Measurements from ENCODE around the gene TMEM192.
"Not testable (repeated sequence)": the region's sequence is repeated elsewhere in the genome, so short reads cannot be mapped to it uniquely, and the experiment has no call there.

Gene TMEM192

DNA sequence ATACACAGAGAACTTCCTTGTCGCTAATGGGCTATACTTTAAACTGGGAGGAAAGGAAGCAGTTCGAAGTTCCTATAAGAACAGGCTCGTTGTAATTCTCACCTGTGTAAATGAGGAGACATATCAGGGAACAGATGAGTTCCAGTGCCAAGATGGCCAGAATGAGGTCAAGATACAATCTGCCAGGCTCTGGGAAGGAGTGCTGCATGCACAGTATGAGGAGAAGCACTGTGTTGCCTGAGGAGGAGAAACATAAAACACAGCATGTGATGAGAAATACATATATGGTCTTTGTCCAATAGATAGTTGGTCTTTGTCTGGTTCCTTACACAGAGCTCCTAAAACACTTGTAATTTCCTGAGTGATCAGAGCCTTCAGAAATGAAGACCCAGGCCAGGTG, 24.3 kb downstream of the TMEM192 start:
- DNase-seq = no peak

DNA sequence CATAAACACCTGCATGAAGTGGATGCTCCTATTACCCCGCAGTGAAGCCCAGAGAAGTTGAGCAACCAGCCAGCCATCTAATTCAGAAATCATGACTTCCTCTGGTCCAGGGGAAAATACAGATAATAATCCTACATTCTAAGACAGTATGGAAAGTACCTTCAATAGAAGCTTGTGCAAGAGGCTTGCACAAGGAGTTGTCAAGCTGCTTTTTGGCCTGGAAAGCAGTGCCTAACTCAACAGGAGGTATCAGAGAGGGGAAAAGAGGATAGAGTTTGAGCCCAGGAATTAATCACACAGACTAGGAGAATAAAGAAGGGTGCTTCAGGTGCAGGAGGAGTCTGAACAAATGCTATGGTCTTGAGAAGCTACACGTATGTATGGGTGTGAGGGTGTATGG, 26.7 kb downstream of the TMEM192 start:
- DNase-seq = peak; percentile 12

DNA sequence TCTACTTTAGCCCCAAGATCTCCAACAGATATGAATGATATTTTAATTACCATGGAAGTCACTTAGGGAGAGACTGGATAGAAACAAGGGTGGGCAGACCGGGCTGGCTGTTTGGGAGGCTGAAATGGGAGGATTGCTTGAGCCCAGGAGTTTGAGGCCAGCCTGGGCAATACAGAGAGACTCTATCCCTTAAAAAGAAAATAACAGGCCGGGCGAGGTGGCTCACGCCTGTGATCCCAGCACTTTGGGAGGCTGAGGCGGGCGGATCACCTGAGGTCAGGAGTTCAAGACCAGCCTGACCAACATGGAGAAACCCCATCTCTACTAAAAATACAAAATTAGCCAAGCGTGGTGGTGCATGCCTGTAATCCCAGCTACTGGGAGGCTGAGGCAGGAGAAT, 27.9 kb downstream of the TMEM192 start:
- DNase-seq = not testable (repeated sequence)

DNA sequence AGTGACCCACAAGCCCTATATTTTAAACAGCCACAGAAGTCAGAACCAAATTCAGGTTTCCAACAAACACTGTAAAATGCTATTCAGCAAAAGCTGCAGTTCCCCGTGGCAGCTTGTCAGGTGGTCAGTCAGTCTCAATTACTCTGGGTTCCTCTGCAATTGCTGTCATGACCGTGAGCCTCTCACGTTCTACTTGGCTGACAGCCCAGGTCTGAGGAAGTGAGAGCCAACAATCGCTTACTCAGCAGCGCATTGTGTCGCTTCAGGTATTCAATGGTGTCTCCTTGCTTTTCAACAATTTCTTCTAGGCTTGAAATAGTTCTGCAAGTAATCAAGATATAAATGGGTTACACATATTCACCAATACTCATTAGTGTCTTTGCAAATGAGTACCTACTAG, 33.2 kb downstream of the TMEM192 start:
- peak; percentile 21 for DNase-seq

DNA sequence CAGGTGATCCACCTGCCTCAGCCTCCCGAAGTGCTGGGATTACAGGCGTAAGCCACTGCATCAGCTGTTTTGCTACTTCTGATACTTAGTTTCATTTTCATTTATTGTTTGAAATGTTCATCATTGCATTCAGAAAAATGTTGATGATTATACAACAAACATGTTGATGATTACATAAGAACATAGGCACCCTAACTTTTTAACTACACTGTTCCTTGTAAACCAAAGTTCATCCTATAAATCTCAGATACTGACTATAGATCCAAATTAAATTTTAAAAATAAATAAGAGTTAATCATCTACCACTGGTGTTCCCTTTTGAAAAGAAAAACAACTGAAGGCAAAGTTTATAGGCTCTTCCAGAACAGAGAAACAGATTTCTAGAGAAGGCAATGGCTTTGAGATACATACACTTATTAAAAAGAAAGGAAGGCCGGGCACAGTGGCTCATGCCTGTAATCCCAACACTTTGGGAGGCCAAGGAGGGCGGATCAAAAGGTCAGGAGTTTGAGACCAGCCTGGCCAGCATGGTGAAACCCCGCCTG, 35.6 kb downstream of the TMEM192 start:
- DNase-seq = no peak

DNA sequence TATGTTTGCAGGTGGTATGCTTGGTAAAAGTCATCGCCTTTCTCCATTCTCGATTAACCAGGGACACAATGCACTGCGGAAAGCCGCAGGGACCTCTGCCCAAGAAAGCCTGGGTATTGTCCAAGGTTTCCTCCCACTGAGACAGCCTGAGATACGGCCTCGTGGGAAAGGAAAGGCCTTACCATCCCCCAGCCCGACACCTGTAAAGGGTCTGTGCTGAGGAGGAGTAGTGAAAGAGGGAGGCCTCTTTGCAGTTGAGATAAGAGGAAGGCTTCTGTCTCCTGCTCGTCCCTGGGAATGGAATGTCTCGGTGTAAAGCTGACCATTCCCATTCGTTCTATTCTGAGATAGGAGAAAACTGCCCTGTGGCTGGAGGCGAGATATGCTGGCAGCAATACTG, 39.3 kb downstream of the TMEM192 start:
- not testable (repeated sequence) for DNase-seq

DNA sequence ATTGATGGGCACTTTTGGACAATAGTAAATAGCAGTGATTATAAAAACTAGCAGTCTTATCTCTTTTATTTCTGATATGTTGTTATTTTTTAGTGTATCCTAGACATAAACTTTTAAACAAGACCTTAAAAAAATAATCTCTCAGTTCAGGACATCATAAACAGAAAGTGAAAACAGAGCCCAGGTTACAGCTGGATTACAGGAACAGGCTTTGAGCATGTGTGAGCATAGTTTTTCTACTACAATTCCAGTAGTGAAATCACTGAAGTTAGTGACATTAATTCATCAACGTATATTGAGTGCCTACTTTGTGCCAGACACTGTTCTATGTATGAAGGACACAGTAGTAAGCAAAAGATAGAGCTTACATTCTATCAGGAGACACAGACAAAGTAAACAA, 42.1 kb downstream of the TMEM192 start:
- no peak for DNase-seq

DNA sequence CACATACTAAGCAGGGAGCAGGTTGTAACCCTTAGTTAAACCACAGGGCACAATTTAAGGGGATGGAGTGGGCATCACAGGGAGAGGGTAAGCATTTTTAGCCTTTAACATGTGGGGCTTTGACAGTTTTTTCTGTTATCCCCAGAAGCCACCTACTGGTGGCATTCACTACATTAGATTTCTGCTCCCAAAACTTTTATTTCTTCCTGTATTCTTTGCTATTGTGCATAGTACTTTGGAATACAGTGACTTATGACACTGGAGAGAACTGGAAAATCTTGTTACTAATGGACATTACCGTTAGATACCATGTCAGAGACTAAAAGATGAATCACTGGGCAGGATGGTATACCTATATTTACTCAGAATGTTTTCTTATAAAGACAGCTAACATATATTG, 51.7 kb downstream of the TMEM192 start:
- DNase-seq = no peak

DNA sequence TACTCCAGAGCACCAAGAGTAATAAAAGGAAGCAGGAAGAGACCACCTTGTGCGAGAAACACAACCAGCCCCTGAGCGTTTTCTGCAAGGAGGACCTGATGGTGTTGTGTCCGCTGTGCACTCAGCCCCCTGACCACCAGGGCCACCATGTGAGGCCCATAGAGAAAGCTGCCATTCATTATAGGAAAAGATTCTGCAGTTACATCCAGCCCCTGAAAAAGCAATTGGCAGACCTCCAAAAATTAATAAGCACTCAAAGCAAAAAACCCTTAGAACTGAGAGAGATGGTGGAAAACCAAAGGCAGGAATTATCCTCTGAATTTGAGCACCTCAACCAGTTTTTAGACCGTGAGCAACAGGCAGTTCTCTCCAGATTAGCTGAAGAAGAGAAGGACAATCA, 53.3 kb downstream of the TMEM192 start:
- no peak for DNase-seq

DNA sequence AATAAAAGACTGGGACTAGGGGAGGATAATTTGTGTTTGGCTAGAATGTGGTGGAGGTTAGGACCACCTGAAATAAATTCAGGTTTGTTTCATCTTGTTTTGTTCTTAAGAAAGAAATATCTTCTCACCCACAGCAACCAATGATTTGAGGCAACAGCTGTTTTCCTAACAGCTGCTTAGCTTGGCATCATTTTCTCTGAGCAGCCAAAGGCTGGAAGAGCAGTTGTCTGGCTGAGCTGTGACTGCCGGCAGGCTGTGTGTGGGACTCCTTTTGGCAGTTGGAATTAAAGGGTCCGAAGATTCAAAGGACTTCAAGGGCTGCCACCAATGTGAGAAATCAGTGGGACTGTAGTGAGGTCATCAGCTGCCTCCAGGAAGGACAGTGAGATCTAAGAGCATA, 54.0 kb downstream of the TMEM192 start:
- no peak for DNase-seq

DNA sequence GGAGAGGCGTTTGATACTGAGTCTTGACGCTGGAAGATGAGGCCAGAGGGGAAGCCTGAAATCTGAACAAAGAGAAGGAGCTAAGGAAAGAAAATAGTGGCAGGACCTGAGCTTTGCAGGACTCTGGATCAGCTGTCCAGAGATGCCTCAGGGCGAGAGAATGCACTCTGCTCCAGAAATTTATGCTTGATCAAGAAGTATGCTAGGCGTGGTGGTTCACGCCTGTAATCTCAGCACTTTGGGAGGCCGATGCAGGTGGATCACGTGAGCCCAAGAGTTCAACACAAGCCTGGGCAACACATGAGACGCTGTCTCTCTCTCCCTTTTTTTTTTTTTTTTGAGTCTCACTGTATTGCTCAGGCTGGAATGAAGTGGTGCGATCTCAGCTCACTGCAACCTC, 57.1 kb downstream of the TMEM192 start:
- DNase-seq = no peak

DNA sequence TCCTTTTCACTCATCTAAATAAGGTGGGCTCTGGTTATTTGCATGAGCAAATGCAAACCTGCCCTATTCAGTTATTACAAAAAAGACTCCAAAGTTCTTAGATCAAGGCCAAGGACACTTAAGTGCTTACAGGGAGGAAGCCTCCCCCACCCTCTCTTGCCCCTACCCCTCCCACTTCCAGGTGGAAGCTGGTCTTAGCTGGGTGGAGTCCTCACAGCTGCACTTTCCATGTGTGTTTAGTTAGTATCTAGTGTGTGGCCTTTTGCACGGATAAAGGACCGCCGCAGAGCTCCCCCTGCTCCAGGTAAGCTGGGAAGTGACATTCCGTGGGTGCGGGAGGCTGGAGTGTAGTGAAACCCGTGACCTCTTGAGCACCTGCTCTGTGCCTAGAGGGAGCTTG, 59.0 kb downstream of the TMEM192 start, which contains the start of gene TRIM75:
TSS of gene TRIM75 (plus strand) at position 222 of the 400 bp plus-strand sequence. CDS start 5,282 bp downstream, outside the sequence.
- DNase-seq = no peak

DNA sequence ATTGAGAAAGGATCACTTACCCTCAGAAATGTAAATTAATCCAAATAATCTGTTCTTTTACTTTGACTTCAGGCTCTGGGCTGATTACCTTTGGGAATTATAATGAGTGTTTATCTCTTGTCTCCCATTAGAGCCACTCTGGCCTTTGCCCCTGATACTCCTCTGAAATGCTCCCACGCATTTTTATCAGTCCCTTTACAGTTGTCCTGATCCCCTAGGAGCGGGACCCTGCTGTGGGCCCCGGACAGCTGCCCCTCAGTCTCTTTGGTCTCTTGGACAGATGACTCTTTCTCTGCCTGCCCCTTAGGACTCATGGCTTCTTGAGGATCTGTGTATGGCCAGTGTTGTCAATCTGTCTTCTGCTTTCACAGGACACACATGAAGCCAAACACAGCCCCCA, 60.0 kb downstream of the TMEM192 start:
- no peak for DNase-seq

DNA sequence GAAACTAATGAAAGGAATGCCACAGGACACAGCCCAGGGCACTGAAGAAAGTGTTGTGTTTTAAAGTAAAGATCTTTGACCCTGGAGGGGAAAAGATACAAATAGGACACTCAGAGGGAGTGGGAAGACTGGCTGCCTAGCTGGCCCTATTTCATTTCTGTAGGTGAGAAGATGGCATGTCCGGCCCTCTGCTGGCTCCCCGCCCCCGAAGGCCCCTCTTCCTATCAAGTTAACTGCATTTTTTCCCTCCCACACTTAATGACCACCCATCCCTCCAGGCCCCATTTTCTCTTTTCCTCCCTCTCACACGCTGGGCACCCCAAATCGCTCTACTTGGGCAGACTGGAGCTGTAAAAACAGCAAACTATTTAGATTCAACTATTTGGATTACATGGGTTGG, 64.5 kb downstream of the TMEM192 start:
- DNase-seq = no peak

DNA sequence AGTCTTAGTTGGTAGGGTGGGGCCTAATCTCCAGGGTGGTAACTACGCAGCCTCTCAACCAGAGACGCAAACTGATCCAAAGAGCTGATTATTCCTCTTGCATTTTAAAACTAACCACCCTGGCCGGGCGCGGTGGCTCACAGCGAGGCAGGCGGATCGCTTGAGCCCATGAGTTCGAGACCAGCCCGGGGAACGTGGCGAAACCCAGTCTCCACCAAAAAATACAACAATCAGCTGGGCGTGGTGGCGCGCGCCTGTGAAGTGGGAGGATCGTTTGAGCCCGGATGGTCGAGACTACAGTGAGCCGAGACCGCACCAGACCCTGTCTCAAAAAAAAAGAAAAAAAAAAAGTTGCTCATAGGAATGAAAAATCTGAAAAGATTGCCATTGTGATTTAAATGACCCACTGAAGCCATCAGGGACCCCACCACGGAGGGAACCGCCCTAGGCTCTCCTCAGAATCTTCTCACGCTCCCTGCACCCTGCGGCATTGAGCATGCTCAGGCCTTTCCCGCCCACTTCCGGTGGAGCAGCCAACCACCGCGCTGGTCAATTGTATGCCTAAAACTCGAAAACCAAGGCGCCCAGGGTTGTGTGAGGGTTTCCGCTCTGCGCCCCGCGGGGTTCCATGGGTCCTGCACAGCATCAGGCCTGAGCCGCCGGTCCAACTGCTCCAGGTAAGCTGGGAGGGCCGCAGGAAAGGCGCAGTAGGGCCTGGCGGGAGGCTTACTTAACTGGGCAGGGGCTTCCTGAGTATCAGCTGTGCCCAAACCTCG, 81.0 kb downstream of the TMEM192 start, which contains the start of gene TRIM60:
TSS of gene TRIM60 (plus strand) at position 564 of the 776 bp plus-strand sequence. CDS start 8,074 bp downstream, outside the sequence.
- DNase-seq = no peak

DNA sequence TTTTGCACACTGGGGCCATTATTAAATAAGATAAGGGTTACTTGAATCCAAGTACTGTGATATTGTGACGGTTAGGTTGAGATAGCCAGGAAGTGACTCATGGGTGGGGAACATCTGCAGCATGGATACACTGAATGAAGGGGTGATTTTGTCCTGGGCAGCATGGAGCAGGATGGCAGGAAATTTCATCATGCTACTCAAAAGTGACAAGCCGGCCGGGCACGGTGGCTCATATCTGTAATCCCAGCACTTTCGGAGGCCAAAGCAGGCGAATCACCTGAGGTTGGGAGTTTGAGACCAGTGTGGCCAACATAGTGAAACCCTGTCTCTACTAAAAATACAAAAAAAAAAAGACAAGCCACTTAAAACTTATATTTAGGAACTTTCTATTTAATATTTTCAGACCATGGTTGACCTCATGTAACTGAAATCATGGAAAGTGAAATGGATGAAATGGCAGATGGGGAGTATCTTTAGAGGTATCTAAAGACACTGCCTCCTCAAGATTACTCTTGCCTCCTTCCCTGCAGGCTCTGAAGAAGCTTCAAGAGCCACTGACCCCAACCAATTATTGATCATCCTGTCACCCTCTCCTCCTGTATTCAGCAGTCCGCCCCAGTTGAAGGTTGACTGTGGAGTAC, 84.8 kb downstream of the TMEM192 start:
- DNase-seq = no peak

DNA sequence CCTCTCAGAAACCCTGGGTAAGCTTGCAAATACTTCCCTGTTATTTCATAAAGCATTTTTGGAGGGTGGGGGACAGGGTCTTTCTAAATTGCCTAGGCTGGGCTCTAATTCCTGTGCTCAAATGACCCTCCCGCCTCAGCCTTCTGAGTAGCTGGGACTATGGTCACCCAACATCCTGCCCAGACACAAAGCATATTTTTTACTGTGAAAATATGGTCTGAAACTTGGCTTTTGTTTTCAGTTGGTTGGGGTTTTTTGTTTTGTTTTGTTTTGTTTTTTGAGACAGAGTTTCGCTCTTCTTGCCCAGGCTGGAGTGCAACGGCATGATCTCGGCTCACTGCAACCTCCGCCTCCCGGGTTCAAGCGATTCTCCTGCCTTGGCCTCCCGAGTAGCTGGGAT, 86.9 kb downstream of the TMEM192 start:
- not testable (repeated sequence) for DNase-seq

All from NCI-H226 (cell line).